ENCODE data around the gene FAM222A. TPM values are rescaled to one million over a fixed set of nuclear protein-coding genes. Genes with fewer than 3 reads are reported as not detected.

Gene FAM222A
- total RNA-seq, result 1 to 10 TPM; 4.1 to 4.3 TPM

DNA sequence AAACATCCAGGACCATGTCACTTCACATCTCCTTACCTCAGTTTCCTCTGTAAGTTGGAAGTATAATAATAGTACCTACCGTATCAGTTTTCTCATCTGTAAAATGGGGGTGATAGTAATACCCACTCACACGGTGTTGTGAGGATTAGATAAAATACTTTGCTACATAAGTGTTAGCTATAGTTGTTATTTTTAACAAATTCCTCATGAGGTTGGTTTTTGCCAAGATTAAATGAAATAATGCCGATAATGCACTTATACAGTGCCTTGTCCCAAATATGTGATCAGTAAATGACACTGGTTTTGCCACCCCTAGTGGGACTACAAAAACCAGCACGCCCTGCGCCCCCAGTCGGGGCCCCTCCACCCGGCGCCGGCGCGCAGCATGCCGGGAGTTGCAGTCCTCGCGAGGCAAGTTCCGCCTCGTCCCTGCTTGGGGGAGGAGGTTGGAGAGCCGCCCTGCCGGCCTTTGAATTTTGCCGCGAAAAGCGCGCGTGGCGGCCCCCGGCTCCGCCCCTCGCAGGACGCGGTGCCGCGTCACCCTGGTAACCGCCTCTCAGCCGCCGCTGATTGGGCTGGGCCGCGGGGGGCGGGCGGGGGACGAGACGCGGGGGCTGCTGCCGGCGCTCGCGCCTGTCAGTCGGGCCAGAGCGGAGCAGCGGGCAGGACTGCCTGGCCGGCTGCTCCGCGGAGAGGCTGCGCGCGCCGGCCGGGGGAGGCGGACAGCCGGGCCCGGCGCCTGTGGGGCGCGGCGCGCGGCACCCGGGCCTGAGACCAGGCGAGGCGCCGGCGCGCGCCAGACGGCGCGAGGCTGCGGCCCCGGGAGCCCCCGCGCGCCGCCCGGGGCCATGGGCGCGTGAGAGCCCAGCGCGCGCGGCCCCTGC lies at the start of gene FAM222A:
FAM222A (plus strand) TSS at position 639 of the 884 bp plus-strand sequence. CDS start 30,322 bp downstream, outside the sequence.

Other genes with a start within 250 kb of the FAM222A start
- 10 to 100 TPM; 51.6 to 56.6 TPM for gene KCTD10, start 236.5 kb upstream of the FAM222A start, total RNA-seq
- gene UBE3B, start 236.2 kb upstream of the FAM222A start, total RNA-seq, result 10 to 100 TPM; 29.0 to 35.8 TPM
- gene MMAB, start 140.3 kb upstream of the FAM222A start, total RNA-seq, result 10 to 100 TPM; 50.2 to 53.9 TPM
- 10 to 100 TPM; 28.0 to 35.8 TPM for gene MVK, start 140.0 kb upstream of the FAM222A start, total RNA-seq
- 1 to 10 TPM in 1 of 2 donors, under 1 TPM in 1; under 0.01 to 1.3 TPM for gene TRPV4, start 119.6 kb downstream of the FAM222A start, total RNA-seq
- gene GLTP, start 166.7 kb downstream of the FAM222A start, total RNA-seq, result 10 to 100 TPM; 19.0 to 19.6 TPM
- gene TCHP, start 186.4 kb downstream of the FAM222A start, total RNA-seq, result 10 to 100 TPM in 1 of 2 donors, 1 to 10 TPM in 1; 9.3 to 11.0 TPM